ENCODE measurements around the gene TANC1.

TANC1 gene

DNA sequence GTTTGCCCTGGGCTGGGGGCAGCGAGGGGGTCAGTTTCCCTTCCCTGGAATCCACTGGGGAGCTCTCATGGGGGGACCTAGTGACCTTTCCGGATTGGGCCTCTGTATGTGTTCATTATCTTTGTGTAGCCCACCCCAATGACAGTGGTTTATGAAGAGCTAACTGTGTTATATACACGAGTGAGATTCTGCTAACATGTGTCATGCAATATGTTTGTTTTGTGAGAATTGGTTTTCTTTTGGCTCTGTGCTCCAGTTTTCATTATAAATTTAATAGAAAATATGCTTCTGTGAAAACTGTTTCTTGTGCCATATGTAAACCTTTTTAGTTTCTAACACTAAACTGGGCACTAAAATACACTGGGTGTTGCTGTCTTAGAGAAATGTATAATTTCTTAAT lies 207.5 kb downstream of the TANC1 start:
- no peak for DNase-seq

DNA sequence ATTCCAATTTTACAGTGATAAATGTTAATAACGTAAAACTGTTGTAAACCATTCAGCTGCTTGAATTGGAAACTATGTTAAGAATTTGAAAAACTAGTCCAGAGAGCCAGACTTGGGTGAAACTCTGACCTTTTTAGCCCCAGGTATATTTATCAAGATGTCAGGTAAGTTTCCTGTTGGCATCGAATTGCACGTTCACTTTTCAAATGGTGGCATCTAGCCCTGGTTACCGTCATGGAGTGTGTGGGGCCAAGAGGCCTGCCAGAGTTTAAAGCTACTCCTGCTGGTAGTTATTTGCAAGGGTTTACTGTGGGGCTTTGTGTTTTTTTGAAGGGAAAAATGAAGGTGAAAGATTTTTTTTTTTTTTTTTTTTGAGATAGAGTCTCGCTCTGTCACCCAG lies 208.1 kb downstream of the TANC1 start:
- DNase-seq, result no peak

DNA sequence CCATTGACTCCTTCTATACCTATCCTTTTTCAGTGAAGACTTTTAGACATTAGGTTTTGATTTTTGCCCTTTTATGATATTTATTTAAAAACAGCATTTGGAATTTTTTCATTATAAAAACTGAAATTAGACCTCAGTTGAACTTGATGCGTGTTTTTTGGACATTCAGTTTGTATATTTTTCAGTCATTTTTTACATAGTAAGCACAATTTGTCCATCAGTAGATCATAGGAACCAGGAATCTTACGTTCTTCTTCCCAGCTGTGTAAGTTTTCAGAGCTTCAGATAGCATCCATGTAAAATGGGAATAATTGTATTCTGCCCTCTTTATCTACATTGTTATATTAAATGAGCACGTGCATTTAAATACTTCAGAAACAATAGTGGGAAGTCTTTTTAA lies 208.9 kb downstream of the TANC1 start:
- no peak for DNase-seq

DNA sequence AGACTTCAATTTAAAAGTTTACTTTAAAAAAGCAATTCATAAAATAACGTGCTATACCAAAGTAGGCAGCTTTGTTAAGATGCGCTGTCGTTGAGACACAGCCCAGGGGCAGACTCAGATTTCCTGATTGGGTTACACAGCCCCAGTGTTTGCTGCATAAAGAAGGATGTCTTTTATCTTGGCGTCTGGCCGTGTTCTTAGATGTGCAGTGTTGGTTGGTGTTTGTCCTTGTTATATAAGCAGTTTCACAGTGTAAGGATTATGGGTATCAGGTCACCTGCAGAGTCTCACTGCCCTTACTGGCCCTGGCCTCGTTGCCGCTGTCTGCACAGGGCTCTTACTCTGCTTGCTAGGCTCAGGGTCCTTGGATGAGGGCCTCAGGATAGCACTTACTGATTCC lies 209.5 kb downstream of the TANC1 start:
- DNase-seq, result no peak

DNA sequence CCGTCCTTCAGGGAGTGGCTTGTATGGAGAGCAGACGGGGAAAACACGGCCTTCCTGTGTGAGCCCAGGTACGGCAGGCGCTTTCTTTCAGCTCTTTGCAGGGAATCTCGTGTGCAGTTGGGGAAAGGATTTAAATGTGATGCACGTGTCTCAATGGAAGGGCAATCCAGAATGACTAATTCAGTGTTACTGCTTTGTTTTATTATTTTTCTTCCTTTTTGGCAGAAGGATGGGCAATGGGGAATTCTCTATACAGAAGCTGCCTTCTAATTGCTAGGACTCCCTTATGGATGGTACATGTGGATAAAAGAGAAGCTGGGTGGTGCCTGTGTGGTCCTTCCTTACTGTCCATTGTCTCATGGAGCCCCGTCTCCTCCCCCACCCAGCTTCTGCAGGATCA lies 210.7 kb downstream of the TANC1 start:
- no peak for DNase-seq

DNA sequence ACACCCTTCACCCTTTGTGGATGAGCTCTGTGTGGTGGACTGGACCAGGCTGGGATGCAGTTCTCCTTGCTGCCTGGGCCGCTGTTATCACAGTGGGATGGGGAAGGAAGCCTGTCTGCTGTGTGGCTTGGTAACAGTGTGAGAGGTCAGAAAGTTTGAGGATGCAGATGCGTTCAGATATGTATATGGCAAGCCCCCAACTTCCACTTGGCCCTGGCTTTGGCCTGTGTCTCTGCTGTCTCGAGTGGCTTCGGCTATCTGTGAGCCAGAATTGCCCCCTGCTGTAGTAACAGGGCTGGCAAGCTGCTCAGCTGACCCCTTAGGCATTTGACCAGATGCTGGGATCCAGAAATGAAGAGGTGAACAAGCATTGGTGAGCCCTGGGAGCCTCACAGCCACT lies 211.3 kb downstream of the TANC1 start:
- no peak for DNase-seq

DNA sequence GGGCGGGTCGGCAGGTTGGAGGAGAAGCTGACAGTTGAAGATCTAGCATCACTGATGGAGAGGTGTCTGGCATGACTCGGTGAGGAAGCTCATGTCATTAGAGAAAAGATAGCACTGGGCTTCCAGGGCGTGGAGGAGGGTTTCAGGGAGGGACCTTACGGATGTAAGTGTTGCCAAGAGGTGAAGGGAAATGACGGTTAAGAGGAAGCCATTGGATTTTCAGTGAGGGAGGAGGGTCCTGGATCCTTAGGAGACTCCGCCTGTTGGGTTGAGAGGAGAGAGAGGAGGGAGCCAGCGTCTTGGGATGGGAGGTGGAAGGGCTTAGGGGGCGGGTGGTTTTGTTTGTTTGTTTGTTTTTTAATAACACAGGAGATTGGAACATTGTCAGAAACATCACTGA lies 214.9 kb downstream of the TANC1 start:
- DNase-seq, result no peak

DNA sequence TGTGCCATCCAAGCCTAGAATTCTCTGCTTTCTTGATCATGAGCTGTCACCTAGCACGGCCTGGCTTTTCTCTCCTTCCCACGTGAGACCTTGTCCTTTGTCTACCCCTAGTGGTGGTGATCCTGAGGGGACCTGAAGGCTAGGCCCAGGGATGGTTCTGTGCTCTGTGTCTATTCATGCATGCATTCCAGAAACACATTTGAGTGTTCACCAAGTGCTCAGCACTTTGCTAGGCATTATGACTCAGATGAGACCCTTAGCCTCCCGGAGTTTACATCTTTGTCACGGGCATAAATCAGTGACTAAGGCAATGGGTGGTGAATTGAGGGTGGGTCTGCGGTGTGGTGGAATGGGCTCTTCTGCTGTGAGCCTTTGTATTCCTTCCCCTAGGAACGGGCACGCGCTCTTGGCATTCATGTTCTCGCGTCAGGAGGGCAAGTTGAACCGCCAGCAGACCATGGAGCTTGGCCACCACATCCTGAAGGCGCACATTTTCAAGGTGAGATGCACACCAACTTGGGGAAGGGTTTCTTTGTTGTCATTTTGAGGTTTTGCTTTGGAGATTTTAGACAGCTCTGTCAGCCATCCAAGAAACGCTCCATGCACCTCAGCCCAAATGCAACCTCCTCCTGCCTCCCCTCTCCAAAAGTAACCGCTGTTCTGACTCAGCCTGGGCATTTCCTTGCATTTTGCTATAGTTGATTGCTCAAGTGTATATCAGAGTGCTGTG lies 217.1 kb downstream of the TANC1 start:
- DNase-seq, result no peak

DNA sequence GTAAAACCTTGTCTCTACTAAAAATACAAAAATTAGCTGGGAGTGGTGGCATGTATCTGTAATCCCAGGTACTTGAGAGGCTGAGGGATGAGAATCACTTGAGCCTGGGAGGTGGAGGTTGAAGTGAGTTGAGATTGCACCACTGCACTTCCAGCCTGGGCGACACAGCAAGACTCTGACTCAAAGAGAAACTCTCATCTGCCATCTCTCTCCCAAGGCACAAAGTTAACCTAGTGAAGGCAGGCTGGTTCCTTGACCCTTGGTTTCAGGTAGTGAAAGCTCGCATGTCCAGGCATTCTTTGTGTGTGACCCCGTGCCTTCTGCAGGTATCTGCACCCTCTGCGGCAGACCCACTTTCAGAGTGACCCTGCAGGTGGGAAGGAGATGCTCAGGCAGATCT lies 218.0 kb downstream of the TANC1 start:
- DNase-seq, result no peak

DNA sequence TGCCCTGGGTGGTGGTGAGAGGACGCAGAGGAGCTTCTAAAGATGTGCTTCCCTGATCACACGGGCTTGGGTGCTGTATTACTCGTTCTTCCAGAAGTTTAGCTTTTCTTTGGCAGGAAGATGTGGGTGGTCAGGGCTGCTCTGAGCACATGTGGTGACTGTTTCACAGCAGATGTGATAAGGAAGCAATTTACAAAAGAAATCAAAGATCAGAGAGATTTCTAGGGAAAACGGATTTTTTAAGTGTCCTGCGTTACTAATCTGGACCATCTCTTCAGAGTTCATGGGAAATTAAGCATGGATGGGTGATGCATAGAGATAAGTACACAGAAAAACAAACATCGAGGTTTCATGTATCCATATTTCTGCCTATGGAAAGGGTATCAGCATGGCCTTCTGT lies 218.7 kb downstream of the TANC1 start:
- no peak for DNase-seq

DNA sequence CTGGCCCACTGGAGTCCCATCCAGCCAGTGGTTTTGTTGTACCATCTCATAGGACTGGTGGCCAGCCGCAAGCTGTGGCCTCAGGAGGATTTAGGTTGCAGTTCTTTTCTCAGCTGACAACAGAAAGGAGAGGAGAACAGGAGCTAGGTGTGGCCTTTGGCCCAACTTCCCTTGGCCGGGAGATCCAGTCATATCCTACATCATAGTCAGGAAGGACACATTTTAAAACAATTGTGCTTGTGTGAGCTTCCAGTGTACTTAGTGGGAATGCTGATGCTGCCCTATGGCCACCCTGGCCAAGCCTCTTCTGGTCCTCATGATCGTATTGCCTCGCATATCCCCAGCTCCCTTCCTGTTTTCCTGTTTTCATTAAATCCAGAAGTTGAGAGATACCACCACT lies 220.0 kb downstream of the TANC1 start:
- DNase-seq, result no peak

DNA sequence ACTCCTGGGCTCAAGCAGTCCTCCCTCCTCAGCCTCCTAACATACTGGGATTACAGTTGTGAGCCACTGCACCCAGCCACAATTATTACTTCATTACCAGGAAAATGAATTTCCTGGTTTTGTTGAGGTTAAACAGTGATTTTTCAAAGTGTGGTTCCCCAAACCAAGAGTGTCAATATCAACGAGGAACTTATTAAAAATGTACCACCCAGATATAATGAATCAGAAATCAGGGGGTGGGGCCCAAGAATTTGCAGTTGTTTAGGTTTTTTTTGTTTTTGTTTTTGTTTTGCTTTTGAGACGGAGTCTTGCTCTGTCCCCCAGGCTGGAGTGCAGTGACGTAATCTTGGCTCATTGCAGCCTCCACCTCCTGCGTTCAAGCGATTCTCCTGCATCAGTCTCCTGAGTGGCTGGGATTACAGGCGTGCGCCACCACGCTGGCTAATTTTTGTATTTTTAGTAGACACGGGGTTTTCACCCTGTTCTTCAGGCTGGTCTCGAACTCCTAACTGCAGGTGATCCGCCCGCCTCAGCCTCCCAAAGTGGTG lies 224.0 kb downstream of the TANC1 start:
- DNase-seq, result no peak

DNA sequence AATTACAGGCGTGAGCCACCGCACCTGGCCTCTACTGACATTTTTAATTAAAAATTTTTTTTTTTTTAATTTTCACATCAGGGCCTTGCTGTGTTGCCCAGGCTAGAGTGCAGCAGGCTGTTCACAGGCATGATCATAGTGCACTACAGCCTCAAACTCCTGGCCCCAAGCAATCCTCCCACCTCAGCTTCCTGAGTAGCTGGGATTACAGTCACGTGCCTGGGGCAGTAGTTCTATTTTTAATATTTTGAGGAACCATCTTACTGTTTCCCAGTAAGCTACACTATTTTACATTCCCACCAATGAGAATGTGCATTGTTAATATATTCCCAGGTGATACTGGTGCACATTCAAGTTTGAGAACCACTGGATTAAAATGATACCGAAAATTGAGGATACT lies 225.4 kb downstream of the TANC1 start:
- DNase-seq, result no peak

DNA sequence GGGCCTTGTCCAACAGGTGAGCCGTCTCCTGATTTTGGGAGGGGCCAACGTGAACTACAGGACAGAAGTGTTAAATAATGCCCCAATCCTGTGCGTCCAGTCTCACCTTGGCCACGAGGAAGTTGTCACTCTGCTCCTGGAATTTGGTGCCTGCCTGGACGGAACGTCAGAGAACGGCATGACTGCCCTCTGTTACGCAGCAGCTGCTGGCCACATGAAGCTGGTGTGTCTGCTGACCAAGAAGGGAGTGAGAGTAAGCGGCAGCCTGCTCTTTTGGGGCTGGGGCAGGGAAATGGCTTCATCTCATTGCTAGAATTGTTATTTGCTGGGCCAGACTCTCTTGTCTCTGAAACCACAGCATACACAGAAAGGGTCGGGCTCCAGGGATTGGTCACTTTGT lies 225.8 kb downstream of the TANC1 start:
- DNase-seq, result no peak

DNA sequence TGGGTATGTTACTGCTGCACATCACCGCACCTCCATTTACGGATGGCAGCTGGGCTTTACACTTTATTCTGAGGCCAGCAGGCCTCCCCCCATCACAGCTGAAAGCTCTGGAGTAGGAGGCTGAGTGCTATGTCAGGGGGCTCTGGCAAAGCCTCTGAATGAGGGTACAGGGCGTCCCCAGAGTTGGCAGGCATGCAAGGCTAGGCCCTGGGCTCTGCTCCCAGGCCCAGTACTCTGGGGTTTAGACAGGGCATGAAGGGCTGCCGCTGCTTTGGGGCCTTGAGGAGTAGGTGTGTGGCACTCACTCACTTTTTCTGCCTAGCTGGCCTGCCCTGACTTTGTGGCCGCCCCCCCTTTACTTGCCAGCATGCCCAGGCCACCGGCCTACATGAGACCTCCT lies 227.3 kb downstream of the TANC1 start:
- DNase-seq, result no peak

DNA sequence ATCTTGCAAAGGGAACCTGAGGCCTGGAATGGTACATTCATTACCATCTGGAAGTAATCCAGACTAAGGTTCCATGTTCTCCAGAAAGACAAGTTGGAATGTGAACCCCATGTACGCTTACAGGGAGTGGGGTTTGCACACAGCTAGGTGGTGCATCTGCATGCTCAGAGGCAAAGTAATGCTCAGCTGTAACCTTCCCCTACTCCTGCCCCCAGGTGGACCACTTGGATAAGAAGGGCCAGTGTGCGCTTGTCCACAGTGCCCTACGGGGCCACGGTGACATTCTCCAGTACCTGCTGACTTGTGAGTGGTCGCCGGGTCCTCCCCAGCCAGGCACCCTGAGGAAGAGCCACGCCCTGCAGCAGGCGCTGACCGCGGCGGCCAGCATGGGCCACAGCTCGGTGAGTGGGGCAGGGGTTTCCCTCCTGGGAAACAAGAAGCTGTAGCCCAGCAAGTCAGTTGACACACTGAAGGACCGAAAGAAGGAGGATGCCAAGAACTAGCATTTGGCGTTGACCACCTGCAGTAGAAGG lies 228.0 kb downstream of the TANC1 start:
- no peak for DNase-seq

DNA sequence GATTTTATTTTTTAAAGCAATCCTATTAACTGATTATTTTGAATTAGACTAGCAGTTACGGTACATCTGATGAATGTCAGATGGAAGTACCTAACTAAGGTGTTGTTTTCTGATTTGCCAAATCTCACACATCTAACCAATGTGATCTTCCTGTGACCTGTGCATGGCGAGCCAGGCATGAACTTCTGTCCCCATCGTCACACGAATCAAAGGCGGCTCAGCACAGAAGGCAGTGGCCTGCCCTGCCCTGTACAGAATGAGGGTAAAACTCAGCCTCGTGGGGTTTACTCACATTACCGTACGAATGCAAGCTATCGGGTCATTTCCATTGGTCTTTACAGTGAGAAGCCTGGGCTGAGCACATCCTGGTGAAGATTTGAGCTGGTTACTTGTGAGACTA lies 230.8 kb downstream of the TANC1 start:
- DNase-seq, result no peak

DNA sequence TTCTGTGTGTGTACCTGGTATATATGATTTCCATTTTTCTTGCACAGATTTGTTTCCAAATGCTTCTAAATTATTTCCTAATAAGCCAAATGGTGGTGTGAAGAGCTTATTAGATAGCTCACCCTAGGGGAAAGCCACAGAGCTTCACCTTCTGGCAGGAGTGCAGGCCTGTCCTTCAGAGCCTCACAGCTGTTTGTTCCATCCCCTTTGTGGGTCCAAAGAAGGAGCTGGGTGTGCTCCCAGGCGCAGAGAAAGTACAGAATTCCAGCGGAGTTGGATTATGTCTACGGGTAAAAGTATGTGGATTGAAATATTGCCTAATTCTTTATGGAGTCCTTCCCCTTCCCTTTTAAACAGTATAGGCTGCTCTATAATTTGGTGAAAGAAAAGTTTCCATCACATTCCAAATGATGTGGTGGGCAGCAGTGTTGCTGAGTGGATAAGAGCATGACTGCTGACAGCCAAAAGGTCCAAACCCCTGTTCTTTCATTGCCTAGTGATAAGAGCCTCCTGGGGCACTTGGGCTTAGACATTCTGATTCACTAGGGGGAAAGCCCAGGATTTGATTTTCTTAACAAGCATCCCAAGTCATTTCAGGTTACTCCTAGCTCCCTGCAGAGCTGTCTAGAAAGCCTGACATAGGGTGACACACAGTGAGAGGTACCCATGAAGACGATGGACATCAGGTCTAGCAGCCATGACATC lies 231.5 kb downstream of the TANC1 start:
- DNase-seq, result no peak

DNA sequence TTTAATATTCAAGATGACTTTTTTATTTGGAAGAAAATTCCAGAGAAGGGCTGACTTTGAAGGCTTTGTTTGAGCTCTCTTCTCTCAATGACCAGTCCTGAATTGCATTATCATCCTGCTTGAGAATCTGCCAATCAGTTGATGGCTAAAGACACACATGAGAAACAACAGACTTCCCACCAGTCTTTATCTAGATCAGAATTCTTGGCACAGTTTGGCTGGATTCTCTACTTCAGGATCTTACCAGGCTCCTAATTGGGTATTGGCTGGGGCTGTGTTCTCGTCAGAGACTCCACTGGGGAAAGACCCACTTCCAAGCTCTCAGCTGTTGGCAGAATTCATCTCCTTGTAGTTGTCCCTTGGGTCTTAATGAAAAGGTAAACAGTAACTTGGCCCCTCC lies 232.1 kb downstream of the TANC1 start:
- DNase-seq, result no peak

DNA sequence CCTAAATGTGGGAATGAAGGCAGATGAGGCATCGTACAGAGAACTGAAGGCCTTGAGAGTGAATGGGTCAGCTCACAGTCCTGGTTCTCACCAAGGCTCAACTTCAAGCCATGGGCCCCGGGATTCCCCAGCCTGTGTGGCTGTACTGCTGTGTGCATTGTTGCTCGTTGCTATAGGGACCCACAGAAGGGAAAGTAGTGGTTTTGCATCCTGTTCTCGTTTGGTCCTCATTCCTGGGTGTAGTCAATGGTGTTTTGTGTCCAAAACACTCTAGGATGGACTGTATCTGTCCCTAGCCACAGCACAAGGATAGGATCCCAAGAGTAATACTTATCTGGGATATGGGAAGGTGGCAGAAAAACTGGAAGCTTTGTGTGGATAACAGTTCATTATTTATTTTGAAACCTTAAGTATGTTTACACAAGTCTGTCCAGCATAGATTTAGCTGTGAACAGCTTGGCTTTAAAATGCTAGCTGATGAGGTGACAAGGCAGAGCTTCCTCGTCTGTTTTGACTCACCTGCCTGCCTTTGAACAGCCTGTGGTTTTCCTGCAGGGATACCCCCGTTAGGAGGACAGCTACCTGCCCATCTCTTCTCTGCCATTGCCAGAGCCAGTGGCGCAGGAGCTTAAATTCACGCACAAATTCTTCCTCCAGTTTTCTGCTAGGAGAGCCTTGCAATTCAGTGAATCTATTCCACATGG lies 233.1 kb downstream of the TANC1 start:
- peak; percentile 17 for DNase-seq

DNA sequence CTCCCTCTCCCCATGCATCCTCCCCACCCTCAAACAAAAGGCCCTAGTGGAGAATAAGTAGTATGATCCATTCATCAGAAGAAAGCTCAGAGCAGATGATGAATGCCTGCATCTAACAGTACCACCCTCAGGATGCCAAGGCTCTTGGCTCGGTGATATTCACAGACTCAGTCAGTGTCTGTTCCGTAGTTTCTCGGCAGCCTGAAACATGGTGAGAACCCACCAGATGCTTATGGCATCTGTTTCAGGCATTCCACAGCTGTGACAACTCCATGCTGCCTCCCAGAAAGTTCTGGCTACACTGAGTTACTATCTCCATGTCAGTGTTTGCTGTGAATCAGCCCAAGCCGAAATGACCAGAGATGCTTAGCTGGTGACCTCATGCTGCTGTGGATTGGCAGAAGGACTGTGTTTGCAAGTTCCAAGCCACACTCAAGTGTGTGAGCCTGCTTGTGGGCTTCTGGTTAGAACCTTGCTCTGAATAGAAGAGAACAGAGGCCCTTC lies 234.2 kb downstream of the TANC1 start:
- no peak for DNase-seq

DNA sequence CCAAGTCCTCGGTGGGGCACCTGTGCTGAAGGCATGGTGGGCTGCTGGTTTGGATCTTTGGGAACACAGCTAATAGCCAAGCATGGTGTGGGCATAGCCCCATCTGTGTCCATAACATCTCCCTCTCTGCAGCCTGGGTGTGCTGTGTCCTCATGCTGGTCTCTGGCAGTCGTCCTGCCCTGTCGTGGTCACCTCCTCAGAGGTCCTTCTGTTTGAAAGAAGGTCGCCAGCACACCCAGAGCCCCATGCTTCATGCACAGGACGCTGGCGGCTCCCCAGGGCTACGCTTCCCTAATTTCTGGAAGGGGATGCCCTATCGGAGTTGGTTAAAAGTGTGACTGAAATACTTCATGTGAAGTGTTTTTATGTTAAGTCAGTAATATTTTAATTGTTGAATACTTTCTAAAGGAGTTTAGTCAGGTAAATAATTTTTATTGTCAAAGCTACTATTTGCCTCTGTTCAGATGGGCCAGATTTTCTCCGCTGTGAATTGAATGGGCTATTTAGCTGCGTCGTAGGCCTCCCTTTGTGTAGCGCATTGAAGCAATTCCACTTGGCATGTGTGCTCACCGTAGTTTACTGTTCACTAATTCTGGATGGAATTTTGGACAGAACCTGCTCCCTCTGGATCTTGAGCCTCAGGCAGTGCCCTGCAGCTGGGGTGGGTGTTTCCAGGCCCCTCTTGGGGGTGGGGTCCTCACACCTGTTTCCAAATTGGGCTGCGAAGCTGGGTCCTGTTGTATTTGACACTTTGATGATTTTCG lies 236.1 kb downstream of the TANC1 start:
- no peak for DNase-seq
